ENCODE measurements around the gene AQP5. TPM values are rescaled to one million over a fixed set of nuclear protein-coding genes. Genes with fewer than 3 reads are reported as not detected.

AQP5 gene
- total RNA-seq (ENCODE audit: unreplicated experiment): not detected
- long read RNA-seq, partial matches to known transcripts: 0 of 1 reads
- long read RNA-seq, other reads (novel, unspliced or antisense): 1 of 1 reads

DNA sequence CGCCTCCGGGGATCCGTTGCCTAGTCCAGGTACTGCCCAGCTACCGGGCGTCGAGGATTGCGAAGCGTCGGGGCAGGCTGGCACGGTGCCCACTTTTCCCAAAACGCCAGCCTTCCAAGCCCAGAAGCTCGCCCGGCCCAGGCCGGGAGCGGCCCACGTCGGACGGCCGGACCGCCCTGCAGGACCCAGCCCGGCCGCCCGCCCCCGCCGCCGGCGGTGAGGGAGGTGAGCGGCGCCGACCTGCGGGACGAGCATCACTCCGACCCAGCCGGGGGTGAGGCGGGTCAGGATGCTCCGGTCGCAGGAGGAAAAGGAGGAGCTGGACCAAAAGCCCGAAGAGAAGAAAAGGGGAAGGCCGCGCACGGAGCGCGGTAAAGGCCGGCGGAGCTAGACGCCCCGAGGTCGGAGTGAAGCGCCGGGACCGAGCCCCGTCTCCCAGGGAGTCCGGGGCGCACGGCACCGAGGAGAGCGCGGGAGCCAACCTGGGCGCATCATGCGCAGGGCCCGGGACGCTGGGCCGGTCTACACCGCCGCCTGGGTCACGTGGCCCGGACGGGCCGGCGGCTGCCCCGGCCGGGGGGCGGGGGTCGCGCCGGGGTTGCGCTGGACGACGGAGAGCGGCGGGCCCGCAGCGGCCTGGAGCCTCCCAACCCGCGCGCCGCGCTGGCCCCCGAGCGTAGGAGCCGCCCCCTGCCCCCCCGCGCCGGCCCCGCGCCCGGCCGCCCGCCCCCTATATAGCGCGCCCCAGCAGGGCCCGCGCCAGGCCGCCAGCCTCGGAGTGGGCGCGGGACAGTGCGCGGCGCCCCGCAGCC lies at the start of gene AQP5:
Gene AQP5, plus strand, starts transcription at position 762 of the 812 bp plus-strand sequence. CDS start 146 bp downstream, outside the sequence.
- Mint-ChIP-seq H3K27ac (ENCODE audit: unreplicated experiment) (no peak within 1 kb of the TSS), H3K27me3 (ENCODE audit: unreplicated experiment) (peaks cover 38% of the 10 kb centered on the region), H3K36me3 (ENCODE audit: unreplicated experiment) (peaks cover 10% of the 10 kb centered on the region), H3K4me3 (ENCODE audit: unreplicated experiment) (peak within 1 kb of the TSS; percentile 80), H3K4me1 (ENCODE audit: low read depth, unreplicated experiment) (peaks cover 3% of the 10 kb centered on the region), H3K9me3 (ENCODE audit: unreplicated experiment) (peaks cover 11% of the 10 kb centered on the region)
- TF ChIP-seq, protein P1, sequence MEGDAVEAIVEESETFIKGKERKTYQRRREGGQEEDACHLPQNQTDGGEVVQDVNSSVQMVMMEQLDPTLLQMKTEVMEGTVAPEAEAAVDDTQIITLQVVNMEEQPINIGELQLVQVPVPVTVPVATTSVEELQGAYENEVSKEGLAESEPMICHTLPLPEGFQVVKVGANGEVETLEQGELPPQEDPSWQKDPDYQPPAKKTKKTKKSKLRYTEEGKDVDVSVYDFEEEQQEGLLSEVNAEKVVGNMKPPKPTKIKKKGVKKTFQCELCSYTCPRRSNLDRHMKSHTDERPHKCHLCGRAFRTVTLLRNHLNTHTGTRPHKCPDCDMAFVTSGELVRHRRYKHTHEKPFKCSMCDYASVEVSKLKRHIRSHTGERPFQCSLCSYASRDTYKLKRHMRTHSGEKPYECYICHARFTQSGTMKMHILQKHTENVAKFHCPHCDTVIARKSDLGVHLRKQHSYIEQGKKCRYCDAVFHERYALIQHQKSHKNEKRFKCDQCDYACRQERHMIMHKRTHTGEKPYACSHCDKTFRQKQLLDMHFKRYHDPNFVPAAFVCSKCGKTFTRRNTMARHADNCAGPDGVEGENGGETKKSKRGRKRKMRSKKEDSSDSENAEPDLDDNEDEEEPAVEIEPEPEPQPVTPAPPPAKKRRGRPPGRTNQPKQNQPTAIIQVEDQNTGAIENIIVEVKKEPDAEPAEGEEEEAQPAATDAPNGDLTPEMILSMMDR (IDR thresholded peaks at IDR 0.05; ENCODE audit: partially characterized antibody, unreplicated experiment): no peak
- DNase-seq: no peak

DNA sequence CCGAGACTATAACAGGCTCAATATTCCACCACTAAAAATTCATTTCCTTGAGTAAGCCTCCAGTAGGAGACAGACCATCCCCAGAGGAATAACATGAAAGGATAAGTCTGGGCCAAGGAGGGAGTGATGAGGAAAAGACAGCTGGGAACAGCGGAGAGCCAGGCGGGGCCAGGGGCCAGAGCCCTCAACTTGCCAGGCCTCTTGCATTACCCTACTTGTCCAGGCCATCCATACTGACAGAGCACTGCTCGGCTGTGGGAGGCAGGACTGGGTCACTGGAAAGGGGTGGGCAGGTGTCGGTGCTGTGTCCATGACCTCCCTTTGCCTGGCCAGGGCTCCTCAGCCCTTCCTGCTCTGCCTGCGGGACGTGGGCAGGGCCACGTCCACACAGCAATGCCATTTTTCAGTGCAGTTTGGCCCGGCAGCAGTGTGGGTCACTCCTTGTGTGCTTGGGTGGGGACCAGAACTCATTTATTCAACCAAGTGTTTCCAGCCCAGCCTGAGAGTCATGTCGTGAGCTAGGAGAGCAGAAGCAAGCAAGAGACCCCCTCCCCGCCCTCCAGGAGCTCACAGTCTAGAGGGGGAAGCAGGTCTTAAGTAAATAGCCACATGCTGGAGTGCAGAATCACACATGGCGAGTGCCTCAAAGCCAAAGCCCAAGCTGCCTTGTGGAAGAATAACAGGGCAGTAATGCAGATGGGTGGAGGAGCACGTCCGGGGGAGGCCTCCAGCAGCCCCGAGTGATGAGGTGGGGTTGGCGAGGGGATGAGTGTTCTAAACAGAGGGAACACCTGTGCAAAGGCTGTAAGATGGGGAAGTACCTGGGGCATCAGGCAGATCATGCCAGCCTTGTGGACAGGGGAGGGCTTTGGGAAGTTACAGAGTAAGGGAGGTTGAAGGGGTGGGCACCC lies 49.1 kb upstream of the AQP5 start:
- Mint-ChIP-seq H3K4me3 (ENCODE audit: unreplicated experiment) (no peak overlapping the region), H3K4me1 (ENCODE audit: low read depth, unreplicated experiment) (peaks cover 2% of the 10 kb centered on the region), H3K9me3 (ENCODE audit: unreplicated experiment) (peaks cover 3% of the 10 kb centered on the region), H3K27me3 (ENCODE audit: unreplicated experiment) (peaks cover 7% of the 10 kb centered on the region), H3K36me3 (ENCODE audit: unreplicated experiment) (no peaks in the 10 kb centered on the region), H3K27ac (ENCODE audit: unreplicated experiment) (no peak overlapping the region)
- TF ChIP-seq, protein P1 (IDR thresholded peaks at IDR 0.05; ENCODE audit: partially characterized antibody, unreplicated experiment): no peak
- DNase-seq: no peak

DNA sequence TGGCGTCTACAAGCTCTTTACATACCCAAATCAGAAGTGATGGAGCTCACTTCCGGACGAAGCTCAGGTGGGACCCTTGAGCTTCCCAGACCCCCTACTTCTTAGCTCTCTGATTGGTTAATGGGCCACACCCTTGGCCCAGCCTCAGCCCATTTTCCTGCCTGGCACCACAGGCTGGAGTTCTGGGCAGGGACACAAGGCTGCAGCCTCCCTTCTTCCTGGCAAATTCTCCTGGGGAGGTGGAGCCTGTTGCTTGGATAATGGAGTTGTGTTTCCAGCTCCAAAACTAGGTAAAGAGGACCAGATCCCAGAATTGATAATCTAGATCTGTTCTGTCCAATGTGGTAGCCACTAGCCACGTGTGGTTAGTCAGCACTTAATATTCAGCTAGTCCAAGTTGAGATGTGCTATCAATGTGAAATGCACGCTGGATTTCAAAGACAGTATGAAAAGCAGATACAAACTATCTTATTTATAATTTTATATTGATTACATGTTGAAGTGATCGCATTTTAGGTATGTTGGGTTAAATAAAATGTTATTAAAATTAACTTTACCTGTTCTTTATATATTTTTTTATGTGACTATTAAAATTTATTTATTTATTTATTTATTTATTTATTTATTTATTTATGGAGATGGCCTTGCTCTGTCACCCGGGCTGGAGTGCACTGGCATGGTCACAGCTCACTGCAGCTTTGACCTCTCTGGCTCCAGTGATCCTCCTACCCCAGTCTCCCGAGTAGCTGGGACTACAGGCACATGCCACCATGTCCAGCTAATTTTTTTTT lies 45.3 kb upstream of the AQP5 start:
- no peak overlapping the region for H3K27ac Mint-ChIP-seq (ENCODE audit: unreplicated experiment)
- no peak for DNase-seq
- no peak overlapping the region for H3K4me3 Mint-ChIP-seq (ENCODE audit: unreplicated experiment)
- TF ChIP-seq, protein P1 (IDR thresholded peaks at IDR 0.05; ENCODE audit: partially characterized antibody, unreplicated experiment): no peak
- H3K4me1 Mint-ChIP-seq (ENCODE audit: low read depth, unreplicated experiment): peaks cover 2% of the 10 kb centered on the region
- H3K27me3 Mint-ChIP-seq (ENCODE audit: unreplicated experiment): peaks cover 10% of the 10 kb centered on the region
- peaks cover 5% of the 10 kb centered on the region for H3K9me3 Mint-ChIP-seq (ENCODE audit: unreplicated experiment)
- no peaks in the 10 kb centered on the region for H3K36me3 Mint-ChIP-seq (ENCODE audit: unreplicated experiment)

DNA sequence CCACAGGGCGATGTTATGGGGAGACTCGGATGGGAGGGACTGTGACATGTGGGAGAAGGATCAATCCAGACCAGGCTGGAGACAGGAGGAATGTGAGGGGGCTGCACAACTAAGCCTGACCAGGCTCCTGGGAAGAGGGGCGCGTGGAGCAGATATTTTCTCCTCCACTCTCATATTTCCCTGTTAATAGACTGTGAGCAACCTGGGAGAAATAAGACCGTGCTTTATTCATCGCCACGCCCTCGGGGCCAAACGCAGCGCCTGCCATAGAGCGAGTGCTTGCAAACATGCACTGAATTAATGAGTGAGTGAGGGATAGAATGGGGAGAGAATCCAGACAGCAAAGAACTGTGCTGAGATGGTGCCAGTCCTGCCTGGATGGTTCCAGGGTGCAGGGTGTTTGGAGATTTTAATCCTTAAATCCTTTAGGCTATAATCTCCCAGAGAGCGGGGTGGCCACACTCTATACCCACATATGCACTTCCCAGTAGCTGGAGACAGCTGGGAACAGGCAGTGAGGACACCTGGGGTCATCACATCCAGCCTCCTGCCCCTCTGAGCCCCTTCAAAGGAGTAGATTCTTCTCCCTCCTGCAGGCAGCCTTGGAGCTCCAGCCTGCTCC lies 44.4 kb upstream of the AQP5 start:
- H3K27me3 Mint-ChIP-seq (ENCODE audit: unreplicated experiment): peaks cover 10% of the 10 kb centered on the region

More for the DNA sequence above, 44.4 kb upstream of the AQP5 start:
- Mint-ChIP-seq H3K36me3 (ENCODE audit: unreplicated experiment) (no peaks in the 10 kb centered on the region), H3K4me3 (ENCODE audit: unreplicated experiment) (no peak overlapping the region), H3K27ac (ENCODE audit: unreplicated experiment) (no peak overlapping the region), H3K9me3 (ENCODE audit: unreplicated experiment) (peaks cover 6% of the 10 kb centered on the region), H3K4me1 (ENCODE audit: low read depth, unreplicated experiment) (peaks cover 2% of the 10 kb centered on the region)
- DNase-seq: no peak
- TF ChIP-seq, protein P1 (IDR thresholded peaks at IDR 0.05; ENCODE audit: partially characterized antibody, unreplicated experiment): no peak
